NCI-H2196 (cell line): ENCODE measurements around the gene TMEM117.
"Not testable (repeated sequence)": the region's sequence is repeated elsewhere in the genome, so short reads cannot be mapped to it uniquely, and the experiment has no call there.

ENCODE experiments used
- DNase-seq: peaks from one replicate; lab custom pipeline; 2025; ENCODE audit not compliant: unreplicated experiment; lab: John Stamatoyannopoulos, UW

The TMEM117 gene

DNA sequence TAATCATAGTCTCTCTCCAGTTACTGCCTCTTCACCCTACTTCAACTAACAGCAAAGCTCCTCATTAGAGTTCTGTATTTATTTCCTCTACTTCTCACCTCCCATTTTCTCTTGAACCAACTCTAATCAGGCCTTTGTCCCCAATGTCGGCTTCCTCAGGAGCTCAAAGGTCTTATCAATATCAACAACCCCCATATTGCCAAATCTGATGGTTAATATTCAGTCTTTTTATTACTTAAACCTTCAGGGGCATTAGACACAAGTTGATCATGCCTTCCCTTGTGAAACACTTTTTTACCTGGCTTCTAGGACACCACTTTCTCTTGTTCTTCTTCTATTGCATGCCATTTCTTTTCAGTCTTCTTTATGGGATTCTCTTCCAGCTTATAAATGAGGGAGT, 531.3 kb downstream of the TMEM117 start:
- no peak for DNase-seq

DNA sequence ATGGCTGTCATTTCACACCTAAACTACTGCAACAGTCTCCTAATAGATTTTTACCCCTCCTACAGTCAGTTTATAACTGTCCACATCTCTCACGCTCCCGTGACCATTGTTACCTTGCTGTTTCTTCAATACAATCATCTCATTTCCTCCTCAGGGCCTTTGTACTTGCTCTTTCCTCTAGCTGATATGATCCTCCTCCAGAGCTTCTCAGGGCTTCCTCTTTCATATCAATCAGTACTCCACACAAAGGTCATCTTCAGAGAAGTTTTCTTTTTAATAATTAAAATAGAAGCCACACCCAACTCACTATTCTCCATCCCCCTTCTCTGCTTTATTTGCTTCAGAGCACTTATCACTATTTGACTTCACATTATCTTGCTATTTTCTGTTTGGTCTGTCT, 532.0 kb downstream of the TMEM117 start:
- DNase-seq: no peak

DNA sequence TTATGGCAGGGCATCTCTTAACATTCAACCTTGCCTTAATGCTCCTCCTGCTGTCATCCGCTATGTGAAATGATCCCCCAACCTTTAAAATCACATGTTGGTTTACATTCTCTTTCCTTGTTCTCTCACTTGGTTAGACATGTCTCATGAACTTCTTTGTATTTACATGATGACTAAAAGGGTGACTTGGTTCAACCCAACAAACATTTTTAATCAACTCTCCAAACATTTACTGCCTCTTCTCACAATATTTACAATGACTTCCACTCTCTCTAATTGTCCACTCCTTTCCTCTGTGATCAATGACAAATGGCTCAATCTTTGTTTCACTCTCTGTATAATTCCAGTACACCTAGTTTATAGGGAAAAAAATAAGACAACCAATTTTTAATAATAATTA, 534.1 kb downstream of the TMEM117 start:
- no peak for DNase-seq

DNA sequence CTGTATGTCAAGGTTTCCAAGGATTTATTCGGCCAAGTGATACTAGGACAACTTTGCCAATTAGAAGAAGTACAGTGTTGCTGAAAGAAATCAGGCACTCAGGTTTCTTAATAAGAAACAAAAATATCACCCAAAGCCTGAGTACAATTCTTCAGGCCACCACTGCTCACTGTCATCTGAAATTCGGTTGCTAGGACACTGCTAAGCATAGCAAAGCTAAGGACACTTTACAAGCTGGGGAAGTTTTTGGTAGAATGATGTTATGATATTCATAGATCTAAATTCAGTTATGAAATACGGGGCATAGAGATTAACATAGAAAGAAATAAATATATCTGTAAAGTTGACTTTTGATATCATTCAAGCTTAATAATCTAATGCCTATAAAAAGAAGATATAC, 535.1 kb downstream of the TMEM117 start:
- DNase-seq: no peak

DNA sequence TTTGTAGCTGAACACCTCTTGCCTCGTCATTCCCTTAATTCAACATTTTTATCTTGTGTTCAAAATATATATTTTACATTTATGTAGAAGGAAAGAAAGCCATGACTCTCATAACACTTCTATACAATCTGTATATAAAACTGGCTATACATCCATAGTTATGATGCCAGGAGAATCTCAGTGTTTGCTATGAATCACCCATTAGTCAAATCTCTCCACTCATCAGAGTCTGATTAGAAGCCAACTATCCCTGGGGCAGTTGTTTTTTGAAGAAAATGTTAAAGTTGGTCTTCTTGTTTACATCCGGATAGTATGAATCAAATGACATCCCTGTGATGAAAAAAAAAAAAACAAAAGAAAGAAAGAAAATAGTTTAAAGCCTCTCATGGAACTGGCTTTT, 536.4 kb downstream of the TMEM117 start:
- DNase-seq: no peak

DNA sequence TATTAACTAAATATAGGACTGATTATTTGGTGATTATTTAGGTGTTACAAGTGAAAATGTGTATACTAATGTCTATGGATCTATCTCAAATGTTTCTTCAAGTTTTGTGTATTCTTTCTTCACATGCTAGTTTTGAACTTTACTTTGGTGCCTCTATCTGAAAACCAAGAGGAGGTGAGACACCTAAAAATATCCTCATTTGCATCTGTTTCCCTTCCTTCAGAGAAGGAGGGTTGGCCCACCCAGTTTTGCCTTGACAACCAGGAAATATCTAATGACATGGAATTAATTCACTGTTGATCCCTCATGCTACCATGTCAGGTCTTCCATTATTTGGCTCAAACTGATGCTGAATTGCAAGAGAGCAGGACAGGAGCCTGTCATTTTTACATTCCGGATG, 539.8 kb downstream of the TMEM117 start:
- no peak for DNase-seq

DNA sequence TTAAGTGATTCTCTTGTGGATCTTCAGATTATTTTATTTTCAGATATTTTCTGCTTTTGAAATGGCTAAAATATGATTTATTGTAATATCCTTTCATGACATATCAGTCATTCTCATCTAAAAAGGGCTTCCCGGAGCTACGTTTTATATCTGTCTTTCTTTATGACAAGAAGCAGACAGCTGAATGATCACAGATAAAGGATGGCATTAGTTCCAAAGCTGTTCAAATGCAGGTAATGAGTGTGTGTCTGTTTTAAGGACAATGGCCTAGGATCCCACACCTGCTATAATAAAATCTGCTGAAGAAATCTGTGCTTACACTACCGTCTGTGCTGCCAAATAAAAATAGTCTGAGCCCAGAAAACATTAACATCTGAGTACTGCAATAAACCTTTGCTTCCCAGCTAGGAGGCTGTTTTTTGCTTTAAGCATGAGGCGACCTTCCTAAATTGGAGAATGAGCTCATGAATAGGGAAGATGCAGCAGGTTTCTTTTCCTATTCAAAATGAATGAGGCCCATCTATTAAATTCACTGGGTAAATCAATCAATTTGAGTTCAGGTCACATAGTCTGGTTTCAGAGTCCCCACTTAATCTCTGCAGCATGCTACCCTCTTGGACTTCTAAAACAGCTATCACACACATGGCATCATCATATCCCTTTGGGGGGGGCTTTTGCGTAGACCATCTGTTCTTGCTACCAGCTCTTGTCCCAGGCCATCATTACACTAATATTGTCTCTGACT, 541.7 kb downstream of the TMEM117 start:
- no peak for DNase-seq

DNA sequence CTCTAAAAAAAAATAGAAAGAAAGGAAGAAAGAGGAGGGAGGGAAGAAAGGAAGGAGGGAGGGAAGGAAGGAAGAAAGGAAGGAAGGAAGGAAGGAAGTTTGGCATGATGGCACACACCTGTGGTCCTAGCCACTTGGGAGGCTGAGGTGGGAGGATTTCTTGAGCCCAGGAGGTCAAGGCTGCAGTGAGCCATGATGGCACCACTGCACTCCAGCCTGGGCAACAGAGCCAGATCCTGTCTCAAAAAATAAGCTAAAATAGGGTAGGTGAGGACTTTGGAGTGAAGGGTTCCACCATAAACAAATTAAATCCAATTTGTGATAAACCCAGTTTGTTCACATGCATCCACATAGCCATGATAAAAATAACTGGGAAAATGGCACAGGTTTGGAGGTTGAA, 543.2 kb downstream of the TMEM117 start:
- not testable (repeated sequence) for DNase-seq

DNA sequence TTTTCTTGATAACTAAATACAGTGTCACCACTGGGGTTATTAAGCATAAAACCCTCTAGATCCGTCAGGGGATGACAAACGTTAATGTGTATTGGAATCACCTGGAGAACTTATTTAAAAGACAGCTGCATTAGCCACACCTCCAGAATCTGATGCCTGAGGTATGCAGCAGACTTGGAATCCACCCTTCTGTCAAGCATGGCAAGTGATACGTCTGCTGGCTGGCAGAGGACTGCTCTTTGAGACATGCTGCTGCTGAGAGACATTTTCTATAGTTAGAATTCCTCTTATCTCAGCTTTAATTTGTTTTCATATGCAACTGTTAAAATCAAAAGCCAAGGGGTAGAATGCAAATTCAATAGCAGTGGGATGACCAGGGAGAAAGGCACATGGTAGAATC, 544.0 kb downstream of the TMEM117 start:
- DNase-seq: no peak

DNA sequence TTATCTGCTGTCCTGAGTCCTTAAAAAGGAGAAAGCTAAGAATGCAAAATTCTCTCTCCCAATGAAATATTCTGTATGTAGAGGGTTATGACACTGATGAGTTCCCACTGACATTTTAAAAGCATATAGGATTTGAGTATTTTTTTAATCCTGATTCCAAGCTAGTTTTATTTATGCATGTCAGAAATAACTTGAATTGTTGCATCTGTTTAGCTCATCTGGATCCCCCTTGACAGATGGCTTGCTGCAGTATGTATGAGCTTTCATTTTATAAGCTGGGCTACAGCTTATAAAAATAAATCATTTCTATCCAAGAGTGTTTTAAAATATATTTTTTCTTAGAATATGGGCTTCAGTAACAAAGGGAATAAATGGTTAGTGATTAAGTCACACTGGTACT, 545.0 kb downstream of the TMEM117 start:
- no peak for DNase-seq

DNA sequence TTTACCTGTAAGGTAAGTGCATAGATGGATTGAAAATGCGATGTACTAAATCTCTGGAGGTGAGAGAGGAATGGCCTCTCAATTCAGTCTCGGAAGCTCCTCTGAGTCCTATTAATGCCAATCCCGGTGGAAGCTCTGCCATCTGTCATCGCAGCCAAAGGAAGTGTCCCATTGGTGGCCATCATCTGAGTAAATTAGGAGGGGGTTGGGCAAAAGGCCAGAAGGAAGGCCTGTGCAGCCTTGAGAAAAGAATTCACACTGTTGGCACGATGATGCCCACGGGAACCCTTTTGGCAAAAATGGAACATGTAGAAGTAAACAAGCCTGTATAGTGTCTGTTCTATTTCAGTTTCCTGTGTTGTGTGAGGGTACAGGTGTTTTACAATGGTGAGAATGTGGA, 545.5 kb downstream of the TMEM117 start:
- no peak for DNase-seq

DNA sequence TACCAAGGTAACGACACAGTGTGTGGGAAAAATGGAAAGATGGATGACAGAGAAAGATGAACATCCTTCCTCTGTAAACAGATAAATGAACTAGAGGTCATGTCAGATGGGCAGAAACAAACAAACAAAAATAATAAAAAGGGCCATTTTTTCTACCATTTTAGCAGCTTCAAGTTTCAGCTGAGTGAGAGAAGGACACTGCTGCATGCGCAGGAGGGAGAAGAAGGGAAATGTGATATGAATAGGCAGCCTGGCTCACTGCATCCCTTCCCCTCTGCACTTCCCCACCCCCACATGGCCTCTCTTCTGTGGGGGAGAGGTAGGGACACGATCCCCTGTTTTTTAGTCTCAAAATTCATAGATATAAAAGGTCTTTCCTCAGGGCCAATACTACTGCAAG, 548.3 kb downstream of the TMEM117 start:
- no peak for DNase-seq

DNA sequence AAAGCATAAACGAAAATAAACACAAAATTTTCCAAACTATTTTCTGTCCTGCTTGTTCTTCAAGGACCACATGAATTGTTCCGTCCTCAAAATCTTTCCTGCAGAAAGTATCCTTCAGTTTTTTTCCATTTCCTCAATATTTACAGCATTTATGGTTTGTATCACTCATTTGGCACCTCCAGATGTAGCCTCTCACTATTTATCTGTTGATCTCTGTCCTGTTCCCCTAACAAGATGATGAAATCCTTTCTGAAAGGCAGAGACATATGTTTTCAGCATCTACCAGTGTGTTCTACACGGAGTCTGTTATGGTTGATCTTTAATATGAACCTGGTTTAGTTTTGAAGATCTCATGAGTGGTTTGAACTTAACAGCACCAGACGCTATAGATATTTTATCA, 550.1 kb downstream of the TMEM117 start:
- no peak for DNase-seq

DNA sequence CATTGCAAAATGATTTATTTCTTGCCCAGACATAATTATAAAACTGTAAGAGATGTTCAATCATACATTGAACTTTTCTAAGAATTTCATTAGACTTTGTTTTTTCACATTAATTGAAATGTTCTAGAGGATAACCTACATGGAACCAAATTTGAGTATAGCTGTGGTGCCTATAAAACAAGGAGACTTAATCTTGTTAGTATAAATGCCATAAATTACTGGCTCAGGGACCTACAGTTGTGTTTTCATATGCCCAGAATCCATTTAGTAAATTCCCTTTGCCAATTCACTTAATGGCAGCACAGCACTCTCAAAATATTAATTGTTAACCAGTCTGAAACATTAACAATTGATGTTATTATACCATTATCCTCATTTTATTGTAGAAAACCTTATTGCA, 551.7 kb downstream of the TMEM117 start:
- no peak for DNase-seq

DNA sequence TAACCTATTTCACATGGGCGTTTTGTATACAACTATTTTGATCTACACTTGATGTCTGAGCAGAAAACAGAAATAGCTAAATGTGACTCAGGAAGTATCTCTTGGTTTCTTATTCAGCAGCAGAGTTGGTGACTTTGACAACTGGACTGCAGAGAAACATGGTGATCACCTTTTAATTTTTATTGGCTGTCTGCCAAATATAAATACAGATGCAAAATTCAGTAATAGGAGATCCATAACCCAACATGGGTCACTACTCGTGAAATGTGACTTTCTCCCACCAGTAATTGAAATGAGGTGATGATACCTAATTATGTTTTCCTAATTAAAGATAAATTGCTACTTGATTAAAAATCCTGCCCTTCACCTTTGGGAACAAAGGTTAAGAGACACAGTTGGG, 553.2 kb downstream of the TMEM117 start:
- no peak for DNase-seq

DNA sequence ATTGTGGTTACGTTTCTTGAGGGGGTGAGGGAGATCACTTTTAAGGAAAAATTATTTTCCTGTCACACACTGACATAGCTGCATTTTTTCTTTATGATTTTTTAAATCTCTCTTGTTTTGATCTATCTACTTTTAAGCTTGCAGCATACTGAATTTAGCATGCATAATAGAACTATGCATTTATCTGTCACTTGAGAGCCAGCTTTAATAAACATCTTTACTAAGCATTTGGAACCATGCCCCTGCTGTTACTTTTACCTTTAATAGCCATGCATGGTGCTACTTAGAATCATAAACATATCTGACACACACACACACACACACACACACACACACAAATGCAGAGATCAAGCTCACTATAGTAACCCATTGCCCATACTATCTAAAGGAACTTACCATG, 554.0 kb downstream of the TMEM117 start:
- DNase-seq: no peak

DNA sequence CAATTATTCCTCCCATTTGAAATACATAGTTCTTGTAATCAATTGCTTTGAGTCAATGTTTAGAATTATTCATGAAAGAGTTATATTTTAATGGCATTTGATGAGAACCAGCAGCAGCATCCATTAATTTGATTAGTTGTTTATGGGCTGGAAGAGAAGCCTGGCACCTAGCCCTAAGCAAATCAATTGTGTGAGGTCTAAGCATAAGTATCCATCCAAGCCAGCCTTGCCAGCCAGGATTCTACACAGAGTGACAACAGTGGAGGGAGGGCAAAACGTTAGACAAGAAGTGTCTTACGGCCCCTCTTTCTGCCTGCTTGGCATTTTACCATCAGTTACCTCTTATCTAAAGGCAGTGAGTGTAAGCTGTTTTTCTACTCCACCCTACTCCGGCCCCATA, 561.8 kb downstream of the TMEM117 start:
- no peak for DNase-seq

DNA sequence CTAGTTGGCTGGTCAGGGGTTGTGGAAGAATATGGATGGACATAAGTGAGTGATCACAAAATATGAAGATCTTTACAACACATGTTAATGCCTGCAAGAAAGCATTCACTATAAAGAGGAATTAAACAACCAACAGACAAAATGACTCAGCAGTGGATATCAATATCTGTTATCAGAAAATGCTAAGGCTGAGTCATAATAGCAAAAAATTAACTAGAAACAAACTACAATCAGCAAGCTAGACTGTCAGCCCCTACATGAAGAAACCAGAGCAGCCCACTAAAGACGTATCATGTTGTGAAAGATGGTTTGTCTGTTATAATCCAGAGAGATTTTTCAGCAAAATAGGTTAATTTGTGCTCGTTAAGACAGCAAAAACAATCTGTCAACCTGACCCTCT, 567.3 kb downstream of the TMEM117 start:
- no peak for DNase-seq

DNA sequence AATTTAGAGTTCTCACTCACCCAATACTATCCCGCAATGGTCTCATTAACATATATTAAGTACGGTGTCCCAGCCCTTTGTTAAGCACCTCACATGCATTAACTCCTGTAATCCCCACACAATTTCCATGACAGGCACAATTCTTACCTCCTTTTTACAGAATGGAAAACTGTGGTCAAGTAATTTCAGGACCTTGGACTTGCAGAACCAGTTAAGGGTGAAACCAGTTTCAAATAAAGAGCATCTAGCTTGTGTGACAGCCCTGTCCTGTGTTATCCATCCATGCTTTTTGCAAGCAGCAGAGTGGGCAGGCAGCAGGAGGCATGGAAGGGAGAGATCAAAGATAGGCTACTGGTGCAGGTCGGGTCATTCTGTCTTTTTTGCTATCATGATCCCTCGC, 569.4 kb downstream of the TMEM117 start:
- DNase-seq: no peak

DNA sequence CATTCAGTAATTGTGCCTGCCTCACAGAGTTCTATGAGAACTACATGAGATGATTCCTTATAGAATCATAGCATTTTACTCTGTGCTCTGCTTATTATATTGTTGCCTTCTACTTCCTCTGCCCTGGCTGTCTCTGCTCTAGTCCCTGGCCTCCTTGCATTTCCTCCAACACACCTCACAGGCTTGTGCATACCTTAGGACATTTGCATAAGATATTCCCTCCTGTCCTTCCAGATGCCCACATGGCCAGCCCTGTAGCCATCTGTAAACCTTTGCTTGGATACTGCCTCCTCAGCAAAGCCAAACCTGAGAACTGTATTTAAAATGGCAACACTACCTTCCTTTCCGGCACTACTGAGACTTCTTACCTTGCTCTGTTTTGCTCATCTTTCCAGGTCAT, 586.7 kb downstream of the TMEM117 start:
- DNase-seq: no peak

DNA sequence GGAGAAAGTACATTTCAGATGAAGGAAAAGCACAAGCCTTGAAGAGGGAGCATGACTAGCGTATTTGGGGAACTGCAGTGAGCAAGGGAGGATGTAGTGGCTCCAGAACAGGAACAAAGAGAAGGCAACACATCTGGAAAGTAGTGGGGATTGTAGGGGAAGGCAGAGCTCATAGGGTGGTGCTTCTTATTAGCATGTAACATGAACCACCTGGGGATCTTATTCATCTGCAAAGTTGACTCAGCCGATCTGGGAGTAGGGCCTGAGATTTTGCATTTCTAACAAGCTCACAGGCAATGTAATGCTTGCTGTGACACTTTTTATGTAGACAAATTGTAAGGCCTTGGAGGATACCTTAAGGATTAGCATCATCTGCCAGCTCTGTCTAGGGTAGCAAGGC, 592.9 kb downstream of the TMEM117 start:
- no peak for DNase-seq

DNA sequence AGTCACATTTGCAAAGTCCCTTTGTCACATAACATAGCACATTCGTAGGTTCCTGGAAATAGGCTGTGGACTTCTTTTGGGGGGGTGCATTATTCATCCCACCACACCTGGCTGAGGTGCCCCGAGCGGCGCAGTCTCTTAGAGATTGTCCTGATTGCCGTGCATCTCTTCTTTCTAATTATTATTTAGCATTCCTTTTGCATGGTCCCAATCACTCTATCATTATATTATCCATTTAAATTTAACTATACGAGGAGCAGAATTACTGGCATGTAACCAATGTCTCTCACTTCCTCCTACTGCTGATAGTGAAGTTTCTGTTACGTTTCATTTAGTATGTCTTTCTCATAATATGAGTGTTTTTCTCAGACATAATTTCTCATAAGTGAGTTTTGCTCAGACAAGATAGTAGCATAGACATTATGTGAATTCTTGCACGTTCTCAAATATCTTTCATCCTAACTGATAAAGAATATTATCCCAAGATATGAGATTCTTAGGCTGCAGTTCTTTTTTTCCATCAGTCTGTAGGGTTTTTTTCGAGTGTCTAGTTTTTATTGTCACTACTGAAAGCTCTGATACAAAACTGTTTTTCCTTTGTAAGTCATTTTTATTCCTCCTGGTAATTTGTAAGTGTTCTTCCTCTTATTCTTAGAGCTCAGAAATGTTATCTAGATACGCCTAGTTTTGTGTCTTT, 595.9 kb downstream of the TMEM117 start:
- DNase-seq: no peak

DNA sequence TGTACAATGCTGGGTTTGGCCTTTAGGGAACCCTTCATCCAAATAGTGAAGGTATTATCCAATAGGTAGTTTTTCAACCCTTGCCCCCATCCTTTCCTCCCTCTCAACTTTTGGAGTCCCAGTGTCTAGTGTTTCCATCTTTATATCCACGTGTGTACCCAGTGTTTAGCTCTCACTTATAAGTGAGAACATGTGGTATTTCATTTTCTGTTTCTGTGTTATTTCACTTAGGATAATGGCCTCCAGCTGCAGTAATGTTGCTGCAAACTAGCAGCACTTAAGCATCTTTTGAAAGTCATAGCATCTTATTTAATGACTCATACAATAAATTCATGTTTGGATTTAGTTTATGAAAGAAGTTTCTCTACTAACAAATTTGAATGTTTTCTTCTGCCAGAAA, 597.8 kb downstream of the TMEM117 start:
- DNase-seq: no peak
